H7 (cell line): Measurements from ENCODE around the gene CCRL2. TPM values are rescaled to one million over a fixed set of nuclear protein-coding genes. Genes with fewer than 3 reads are reported as not detected.

ENCODE experiments used
- DNase-seq: peaks from one replicate; pipeline ENCODE4 v3.0.0; 2012
- H3K27me3 ChIP-seq: 2 replicates; pipeline ENCODE4 v1.6.0; 2011; ENCODE audit warnings: mild to moderate bottlenecking, low read length; ENCODE audit not compliant: control insufficient read depth, insufficient read depth
- H3K36me3 ChIP-seq: replicated peaks from 2 replicates; pipeline ENCODE4 v1.5.1; 2011; ENCODE audit warnings: low read length; ENCODE audit not compliant: control insufficient read depth, insufficient read depth
- H3K4me3 ChIP-seq: 2 replicates; pipeline ENCODE4 v1.5.1; 2011; ENCODE audit warnings: low read depth, mild to moderate bottlenecking, control low read depth, low read length, moderate library complexity; ENCODE audit not compliant: insufficient read depth
- total RNA-seq: library from RNA; depleted of rRNA; stranded (reverse); fragments of >200 nt; shearing (Covaris generic); gene quantifications from 2 replicates; pipeline ENCODE4 v1.2.3, GENCODE V29; 2014

Gene CCRL2
- total RNA-seq, 1 experiment from 2014 or later, result not detected

DNA sequence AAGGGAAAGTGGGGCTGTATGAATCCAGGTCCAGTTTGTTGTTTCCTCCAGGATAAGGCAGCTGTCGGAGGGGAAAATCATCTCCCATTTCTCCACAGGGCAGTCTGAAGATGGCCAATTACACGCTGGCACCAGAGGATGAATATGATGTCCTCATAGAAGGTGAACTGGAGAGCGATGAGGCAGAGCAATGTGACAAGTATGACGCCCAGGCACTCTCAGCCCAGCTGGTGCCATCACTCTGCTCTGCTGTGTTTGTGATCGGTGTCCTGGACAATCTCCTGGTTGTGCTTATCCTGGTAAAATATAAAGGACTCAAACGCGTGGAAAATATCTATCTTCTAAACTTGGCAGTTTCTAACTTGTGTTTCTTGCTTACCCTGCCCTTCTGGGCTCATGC is 911 bp downstream of the CCRL2 start:
- Histone ChIP-seq H3K36me3 (no peaks in the 10 kb centered on the region), H3K4me3 (no peak overlapping the region), H3K27me3 (no peaks in the 10 kb centered on the region)
- DNase-seq, result no peak

DNA sequence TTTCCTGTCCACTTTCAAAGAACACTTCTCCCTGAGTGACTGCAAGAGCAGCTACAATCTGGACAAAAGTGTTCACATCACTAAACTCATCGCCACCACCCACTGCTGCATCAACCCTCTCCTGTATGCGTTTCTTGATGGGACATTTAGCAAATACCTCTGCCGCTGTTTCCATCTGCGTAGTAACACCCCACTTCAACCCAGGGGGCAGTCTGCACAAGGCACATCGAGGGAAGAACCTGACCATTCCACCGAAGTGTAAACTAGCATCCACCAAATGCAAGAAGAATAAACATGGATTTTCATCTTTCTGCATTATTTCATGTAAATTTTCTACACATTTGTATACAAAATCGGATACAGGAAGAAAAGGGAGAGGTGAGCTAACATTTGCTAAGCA is 1.8 kb downstream of the CCRL2 start:
- H3K4me3 ChIP-seq, result no peak overlapping the region
- H3K27me3 ChIP-seq, result no peaks in the 10 kb centered on the region
- DNase-seq, result peak; percentile 52
- no peaks in the 10 kb centered on the region for H3K36me3 ChIP-seq

DNA sequence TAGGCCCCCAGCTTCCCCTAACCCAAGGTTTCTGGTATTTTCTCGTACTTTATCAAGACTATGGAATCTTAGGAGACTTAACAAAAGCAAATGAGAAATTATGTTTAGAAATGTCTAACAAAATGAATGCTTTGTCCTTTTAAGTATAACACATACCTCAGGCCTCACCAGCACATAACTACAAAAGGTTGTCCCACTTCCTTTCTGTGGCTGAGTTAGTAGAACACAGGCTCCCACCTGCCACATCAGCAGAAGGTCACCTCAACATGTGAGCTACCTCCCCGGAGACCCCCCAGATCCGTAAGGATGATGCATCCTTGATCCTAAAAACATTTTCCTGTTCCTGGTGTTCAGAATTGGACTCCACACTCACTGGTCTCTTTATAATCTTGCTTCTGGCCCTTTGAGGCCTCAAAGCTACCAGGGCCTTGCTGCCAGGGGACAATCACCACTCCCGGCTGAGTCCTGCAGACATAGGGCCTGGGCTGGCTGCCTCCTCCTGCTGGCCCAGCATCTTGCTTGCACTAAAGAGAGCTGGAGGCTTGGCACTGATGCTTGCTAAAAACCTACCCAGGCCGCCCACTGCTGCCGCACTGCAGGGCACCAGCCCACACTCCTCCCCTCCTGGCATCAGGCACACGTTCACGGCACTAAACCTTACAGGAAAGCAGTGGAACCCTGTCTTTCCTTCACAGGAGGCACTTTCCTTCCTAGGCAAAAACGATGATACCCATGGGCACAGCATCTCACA is 2.9 kb downstream of the CCRL2 start:
- no peaks in the 10 kb centered on the region for H3K27me3 ChIP-seq
- no peak for DNase-seq

DNA sequence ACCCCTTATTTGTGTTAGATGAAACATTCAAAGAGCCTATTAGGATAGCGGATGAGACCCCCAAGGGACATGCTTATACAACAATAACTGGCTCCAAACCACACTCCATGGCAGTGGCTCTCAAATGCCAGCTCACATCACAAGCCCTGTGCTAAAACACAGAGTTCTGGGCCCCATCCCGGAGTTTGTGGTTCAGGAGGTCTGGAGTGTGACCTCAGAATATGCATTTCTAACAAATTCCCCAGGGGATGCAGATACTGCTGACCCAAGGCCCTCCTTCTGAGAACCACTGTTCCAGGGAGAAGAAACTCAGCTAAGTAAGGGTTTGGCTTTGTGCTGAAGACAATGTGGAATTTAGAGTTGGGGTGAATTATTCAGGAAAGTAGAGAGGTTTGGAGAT is 3.6 kb downstream of the CCRL2 start:
- no peak overlapping the region for H3K4me3 ChIP-seq
- H3K27me3 ChIP-seq, result no peaks in the 10 kb centered on the region
- no peak for DNase-seq
- H3K36me3 ChIP-seq, result no peaks in the 10 kb centered on the region

More for the DNA sequence above, 2.9 kb downstream of the CCRL2 start:
- Histone ChIP-seq H3K36me3 (no peaks in the 10 kb centered on the region), H3K4me3 (no peak overlapping the region)

DNA sequence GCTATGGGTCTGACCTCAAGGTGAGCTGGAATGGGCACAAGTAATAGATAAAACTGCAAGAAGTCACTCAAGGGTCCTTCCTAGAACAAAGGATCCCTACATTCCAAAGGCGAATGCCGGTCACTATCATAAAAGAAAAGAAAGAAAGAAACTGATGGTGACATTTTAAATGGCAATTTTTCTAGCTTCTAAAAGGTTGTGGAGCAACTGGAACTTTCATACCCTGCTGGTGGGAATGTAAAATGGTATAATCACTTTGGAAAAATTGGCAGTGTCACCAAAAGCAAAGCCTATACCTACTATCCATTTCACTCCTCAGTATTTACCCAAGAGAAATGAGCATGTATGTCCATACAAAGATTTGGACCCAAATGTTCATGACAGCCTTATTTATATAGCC is 4.2 kb downstream of the CCRL2 start:
- Histone ChIP-seq H3K27me3 (no peaks in the 10 kb centered on the region), H3K4me3 (no peak overlapping the region)

DNA sequence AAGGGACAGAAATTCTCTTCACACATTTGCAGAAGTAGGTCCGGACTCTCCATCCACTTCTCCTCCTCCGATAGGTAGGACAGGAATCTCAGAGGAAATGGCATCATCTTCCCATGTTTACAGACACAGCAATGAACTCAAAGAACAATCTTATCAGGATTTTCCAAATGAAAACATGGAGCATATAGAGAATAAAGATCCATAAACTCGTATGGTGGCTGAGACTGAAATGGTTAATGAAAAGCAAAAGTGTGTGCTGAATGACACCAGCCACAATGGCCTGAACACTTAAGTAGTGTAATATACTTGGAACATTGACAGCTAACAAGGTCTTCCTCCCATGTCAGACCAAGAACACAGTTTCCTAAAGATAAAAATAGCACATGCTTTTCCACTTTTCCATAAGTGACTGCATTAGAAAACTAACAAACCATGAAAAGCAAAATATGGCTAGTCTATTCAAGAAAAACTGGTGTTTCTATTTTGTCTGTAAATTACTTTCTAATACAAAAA is 5.8 kb downstream of the CCRL2 start:
- H3K36me3 ChIP-seq, result no peaks in the 10 kb centered on the region
- no peak overlapping the region for H3K4me3 ChIP-seq
- H3K27me3 ChIP-seq, result no peaks in the 10 kb centered on the region
- DNase-seq, result no peak

More for the DNA sequence above, 4.2 kb downstream of the CCRL2 start:
- no peak for DNase-seq
- H3K36me3 ChIP-seq, result no peaks in the 10 kb centered on the region

DNA sequence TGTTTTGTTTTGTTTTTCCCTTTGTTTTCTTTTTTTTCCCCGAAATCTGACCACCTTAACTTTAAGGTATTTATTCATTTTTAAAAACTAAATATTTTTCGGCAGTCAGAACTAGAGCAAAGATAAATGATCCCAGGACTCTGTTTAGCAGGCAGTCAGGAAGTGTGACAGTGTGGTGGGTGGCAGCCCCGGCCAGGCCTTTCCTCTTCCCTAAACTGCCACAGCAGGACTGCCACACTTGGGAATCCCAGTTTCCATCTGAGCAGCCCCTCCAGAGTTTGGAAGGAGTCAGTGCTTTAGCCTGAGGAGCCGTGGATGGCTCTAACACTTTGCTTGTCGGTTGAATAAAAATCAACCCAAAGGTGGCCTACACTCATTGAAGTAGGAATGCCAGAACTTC is 6.9 kb downstream of the CCRL2 start:
- H3K4me3 ChIP-seq, result no peak overlapping the region
- H3K36me3 ChIP-seq, result no peaks in the 10 kb centered on the region
- H3K27me3 ChIP-seq, result no peaks in the 10 kb centered on the region
- no peak for DNase-seq

DNA sequence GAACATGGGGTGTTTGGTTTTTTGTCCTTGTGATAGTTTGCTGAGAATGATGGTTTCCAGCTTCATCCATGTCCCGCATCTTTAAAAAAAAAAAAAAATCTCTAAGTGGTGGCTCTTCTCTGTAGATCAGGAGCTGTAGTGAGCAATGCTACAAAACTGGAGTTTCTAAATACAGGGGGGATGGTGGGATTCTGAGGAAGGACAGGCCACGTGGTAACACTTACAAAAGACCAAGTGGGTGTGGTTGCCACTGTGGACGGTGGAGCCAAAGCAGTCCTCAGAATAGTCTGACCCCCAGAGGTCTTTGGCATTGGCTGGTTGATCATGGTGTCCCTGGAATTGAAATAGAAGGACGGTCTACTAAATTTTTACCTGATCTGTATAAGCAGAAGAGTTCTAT is 7.7 kb downstream of the CCRL2 start:
- no peak for DNase-seq
- H3K36me3 ChIP-seq, result no peaks in the 10 kb centered on the region
- no peak overlapping the region for H3K4me3 ChIP-seq
- H3K27me3 ChIP-seq, result no peaks in the 10 kb centered on the region

DNA sequence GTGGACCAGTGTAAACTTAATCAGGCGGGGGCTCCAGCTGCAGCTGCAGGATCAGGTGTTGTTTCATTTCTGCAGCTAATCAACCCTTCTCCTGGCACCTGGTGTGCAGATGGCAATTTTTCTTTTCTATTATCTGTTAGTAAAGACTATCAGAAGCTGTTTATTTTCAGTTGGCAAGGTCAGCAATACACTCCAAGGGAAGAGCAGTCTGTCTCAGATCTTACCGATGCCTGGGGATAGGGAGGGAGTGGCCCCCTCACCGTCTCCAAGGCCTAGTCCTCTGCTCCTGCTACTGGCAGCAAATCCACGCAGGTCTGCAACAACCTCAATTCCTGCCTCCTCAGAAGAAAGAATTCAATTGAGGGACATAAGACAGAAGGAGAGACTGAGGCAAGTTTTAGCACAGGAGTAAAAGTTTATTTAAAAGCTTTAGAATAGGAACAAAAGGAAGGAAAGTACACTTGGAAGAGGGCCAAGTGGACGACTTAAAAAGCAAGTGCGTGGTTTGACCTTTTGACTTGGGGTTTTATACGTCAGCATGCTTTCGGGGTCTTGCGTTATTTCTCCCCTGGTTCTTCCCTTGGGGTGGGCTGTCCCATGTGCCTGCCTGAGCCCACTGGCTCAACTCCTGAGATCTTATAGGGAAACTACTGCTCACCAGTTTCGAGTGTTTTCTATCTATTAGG is 9.2 kb downstream of the CCRL2 start:
- Histone ChIP-seq H3K36me3 (no peaks in the 10 kb centered on the region), H3K27me3 (no peaks in the 10 kb centered on the region), H3K4me3 (no peak overlapping the region)
- DNase-seq, result no peak

DNA sequence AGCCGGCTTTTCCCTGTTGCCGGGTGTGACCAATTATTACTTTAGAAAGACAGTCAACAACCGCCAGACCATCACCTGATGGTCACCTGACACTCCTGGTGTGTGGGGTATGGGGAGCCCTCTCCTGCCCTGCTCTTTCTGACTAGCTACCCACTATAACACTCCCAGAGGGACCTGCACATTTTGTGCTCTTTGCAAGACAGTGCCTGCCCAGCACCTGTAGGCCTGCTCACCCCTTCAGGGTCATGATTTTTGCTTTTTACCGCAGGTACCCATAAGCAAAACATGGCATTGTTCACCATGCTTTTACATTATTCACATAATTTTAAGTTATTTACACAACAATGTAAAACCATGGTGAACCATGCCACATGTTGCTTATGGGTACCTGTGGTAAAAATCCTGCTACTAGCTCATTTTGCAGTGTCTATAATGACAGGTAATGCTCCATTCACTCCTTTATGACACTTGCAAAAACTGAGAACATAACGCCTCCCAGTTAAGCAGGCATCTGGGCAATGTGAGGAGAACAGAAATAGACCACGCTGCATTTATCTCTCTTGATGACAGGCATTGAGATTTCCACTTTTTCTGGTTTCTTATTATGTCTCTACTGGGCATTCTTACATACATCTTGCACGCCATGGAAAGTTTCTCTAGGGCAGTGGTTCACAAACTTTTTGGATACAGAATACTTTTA is 9.9 kb downstream of the CCRL2 start:
- no peaks in the 10 kb centered on the region for H3K36me3 ChIP-seq

DNA sequence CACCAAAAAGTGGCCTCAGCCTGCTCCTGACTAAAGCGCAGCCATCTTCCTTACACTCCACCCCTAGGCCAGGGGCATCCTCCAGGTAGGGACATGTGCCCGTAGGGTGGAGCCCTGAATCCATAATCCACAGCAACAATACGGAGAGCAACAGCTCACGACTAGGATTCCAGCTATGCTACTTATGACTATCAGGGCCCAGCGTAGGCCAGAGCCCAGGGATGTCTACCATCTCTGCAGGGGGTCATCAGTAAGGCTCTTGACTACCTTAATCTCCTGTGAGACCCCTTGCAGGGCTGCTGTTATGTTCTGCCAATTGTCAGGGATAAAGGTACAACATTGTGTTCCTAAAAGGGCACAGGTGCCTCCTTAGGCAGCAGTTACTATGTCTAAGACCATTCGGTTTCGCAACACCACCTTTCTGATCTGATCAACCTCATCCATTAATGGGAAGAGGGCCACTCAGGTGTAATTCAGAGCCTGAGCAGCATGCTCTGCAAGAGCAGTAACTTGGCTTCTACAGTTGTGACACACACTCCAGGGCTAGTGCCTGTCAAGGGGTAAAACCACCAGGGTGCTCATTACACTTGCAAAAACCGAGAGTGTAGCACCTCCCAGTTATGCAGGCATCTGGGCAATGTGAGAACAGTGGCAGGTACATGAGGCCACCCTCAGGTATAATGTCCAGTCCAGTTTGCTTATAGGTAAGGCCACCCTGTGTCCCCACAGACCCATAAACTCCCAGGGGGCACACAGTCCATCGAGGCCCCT is 11.0 kb downstream of the CCRL2 start:
- Histone ChIP-seq H3K27me3 (no peaks in the 10 kb centered on the region), H3K4me3 (no peak overlapping the region), H3K36me3 (no peaks in the 10 kb centered on the region)
- DNase-seq, result no peak

More for the DNA sequence above, 9.9 kb downstream of the CCRL2 start:
- DNase-seq, result no peak
- Histone ChIP-seq H3K4me3 (no peak overlapping the region), H3K27me3 (no peaks in the 10 kb centered on the region)

DNA sequence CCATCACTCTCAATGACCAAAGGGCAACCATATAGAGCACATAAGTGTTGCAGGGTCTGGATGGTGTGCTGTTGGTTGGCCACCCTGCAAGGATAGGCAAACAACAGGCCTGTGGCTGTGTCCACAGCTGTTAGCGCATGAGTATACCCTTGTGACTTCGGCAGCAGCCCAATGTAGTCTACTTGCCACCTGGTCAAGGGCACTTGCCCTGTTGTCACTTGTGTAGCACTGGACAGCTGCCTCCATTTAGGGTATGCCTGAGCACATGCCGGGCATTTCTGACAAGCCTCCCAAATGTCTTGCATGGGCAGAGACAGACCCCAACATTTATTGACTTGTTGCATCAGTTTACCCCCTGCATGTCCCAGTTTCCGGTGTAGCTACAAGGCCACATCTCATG is 12.8 kb downstream of the CCRL2 start:
- DNase-seq, result no peak
- H3K4me3 ChIP-seq, result no peak overlapping the region
- H3K36me3 ChIP-seq, result no peaks in the 10 kb centered on the region
- H3K27me3 ChIP-seq, result no peaks in the 10 kb centered on the region

DNA sequence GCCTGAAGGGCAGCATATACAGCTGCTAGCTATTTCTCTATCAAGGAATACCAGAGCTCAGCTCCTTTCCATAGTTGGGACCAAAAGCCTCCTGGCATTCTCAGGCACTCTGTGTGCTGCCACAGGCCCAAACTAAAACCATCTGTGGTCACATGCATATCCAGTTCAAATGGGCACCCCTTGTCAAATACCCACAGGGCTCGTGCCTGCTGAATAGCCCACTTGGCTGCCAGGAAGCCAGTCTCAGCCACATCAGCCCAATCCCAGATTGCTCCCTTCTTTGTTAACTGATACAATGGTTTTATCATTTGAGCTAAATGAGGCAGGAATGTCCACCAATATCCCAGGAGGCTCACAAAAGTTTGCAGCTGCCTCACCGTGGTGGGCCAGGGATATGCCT is 13.9 kb downstream of the CCRL2 start:
- DNase-seq, result no peak

DNA sequence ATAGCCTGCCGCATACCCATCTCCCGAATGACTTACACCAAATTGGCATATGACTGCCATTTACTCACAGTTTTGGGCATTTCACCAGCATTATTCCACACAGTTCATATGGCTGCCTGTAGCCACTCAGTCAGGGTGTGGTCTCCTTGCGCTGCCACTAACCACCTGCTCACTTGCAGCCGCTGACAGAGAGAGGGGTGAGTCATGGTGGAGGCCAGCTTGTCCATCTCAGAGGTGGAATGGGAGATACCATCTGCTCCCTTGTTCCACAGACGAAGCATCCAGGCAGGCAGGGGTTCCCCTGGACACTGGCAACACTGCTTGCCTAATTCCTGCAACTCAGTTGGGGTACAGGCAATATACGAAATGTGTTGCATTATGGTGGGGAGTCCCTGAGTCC is 15.6 kb downstream of the CCRL2 start:
- Histone ChIP-seq H3K4me3 (no peak overlapping the region), H3K27me3 (no peaks in the 10 kb centered on the region), H3K36me3 (no peaks in the 10 kb centered on the region)
- no peak for DNase-seq

More for the DNA sequence above, 13.9 kb downstream of the CCRL2 start:
- no peak overlapping the region for H3K4me3 ChIP-seq
- no peaks in the 10 kb centered on the region for H3K27me3 ChIP-seq
- H3K36me3 ChIP-seq, result no peaks in the 10 kb centered on the region
